DND-41 (cell line): ENCODE results near the gene RPH3AL.

Experiments
- ATAC-seq: fragments of 200-7000 bp; cut with Tn5 transposase; 3 replicates; pipeline ENCODE4 v1.9.1; 2021; ENCODE audit warnings: low read depth; ENCODE audit not compliant: insufficient read depth
- DNase-seq: peaks from one replicate; pipeline ENCODE4 v3.0.0-alpha.2; 2020
- H2AFZ ChIP-seq: 2 replicates; pipeline ENCODE4 v1.6.0; 2012; ENCODE audit warnings: low read depth, low read length
- H3K27ac ChIP-seq: 2 replicates; pipeline ENCODE4 v1.5.1; 2012; ENCODE audit warnings: low read length, inconsistent platforms
- H3K27me3 ChIP-seq: fragments of 200-600 bp; sonication (generic); 2 replicates; pipeline ENCODE4 v1.6.0; 2012; ENCODE audit warnings: low read length, mild to moderate bottlenecking, inconsistent platforms; ENCODE audit not compliant: insufficient read depth, poor library complexity
- H3K36me3 ChIP-seq: 2 replicates; pipeline ENCODE4 v1.5.1; 2012; ENCODE audit warnings: low read length, inconsistent platforms; ENCODE audit not compliant: insufficient read depth
- H3K4me1 ChIP-seq: 2 replicates; pipeline ENCODE4 v1.5.1; 2012; ENCODE audit warnings: mild to moderate bottlenecking, low read length; ENCODE audit not compliant: insufficient read depth
- H3K4me2 ChIP-seq: 2 replicates; pipeline ENCODE4 v1.6.0; 2012; ENCODE audit warnings: mild to moderate bottlenecking, moderate library complexity, low read length, inconsistent platforms; ENCODE audit not compliant: insufficient read depth
- H3K4me3 ChIP-seq, 2 experiments: fragments of 200-600 bp in 1 of 2; shearing (Covaris generic) in 1 of 2; 2 replicates each; pipeline ENCODE4 v1.5.1; 2012 to 2016; ENCODE audit warnings: inconsistent platforms in 2 of 2, low read length in 2 of 2, mild to moderate bottlenecking in 2 of 2, low read depth in 1 of 2, moderate library complexity in 1 of 2
- H3K79me2 ChIP-seq: 2 replicates; pipeline ENCODE4 v1.6.0; 2012; ENCODE audit warnings: low read length, inconsistent platforms; ENCODE audit not compliant: insufficient read depth
- H3K9ac ChIP-seq: 2 replicates; pipeline ENCODE4 v1.6.0; 2012; ENCODE audit warnings: low read depth, mild to moderate bottlenecking, inconsistent platforms, low read length, moderate library complexity
- H3K9me3 ChIP-seq: 2 replicates; pipeline ENCODE4 v1.5.1; 2012; ENCODE audit warnings: low read length, moderate library complexity, mild to moderate bottlenecking, inconsistent platforms; ENCODE audit not compliant: insufficient read depth, severe bottlenecking
- H4K20me1 ChIP-seq: 2 replicates; pipeline ENCODE4 v1.6.0; 2012; ENCODE audit warnings: low read length; ENCODE audit not compliant: insufficient read depth
- EZH2 ChIP-seq: IDR thresholded peaks from 3 replicates; pipeline ENCODE4 v1.6.1; 2012; ENCODE audit warnings: borderline replicate concordance, low read depth, mild to moderate bottlenecking, moderate library complexity, low read length, inconsistent platforms; ENCODE audit not compliant: severe bottlenecking
- TF ChIP-seq, protein P1 (sequence below): IDR thresholded peaks from 2 replicates; pipeline ENCODE4 v1.5.1; 2012; ENCODE audit warnings: borderline replicate concordance, low read length, moderate library complexity, mild to moderate bottlenecking; ENCODE audit not compliant: poor library complexity, severe bottlenecking; ENCODE audit errors: extremely low read depth

RPH3AL gene

DNA sequence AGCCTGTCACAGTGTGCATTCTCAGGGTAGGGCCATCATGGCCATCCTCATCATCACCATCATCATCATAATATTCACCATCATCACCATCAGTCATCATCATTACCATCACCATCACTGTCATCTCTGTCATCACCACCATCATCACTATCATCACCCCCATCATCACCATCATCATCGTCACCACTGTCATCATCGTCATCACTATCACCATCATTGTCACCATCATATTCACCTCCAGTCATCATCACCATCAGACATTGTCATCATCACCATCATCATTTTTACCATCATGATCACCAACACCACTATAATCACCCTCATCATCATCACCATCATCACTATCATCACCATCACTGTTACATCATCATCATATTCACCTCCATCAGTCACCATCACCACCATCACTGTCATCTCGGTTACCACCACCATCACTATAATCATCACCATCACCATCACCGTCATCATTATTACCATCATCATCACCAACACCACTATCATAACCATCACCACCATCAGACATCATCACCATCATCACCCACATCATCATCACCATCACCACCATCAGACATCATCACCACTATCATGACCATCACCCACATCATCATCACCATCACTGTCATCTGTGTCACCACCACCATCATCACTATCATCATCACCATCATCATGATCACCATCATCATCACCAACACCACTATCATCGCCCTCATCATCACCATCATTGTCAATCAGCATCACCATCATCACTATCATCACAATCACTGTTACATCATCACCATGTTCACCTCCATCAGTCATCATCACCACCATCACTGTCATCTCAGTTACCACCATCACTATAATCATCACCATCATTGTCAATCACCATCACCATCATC is 8.5 kb downstream of the RPH3AL start:
- peaks cover 10% of the 10 kb centered on the region for H3K27me3 ChIP-seq
- no peak overlapping the region for H3K9ac ChIP-seq
- H3K36me3 ChIP-seq, result no peaks in the 10 kb centered on the region
- H3K27ac ChIP-seq, result no peak overlapping the region
- H3K4me2 ChIP-seq, result no peak overlapping the region
- no peaks in the 10 kb centered on the region for H3K79me2 ChIP-seq
- no peak for TF ChIP-seq EZH2
- TF ChIP-seq, protein P1, sequence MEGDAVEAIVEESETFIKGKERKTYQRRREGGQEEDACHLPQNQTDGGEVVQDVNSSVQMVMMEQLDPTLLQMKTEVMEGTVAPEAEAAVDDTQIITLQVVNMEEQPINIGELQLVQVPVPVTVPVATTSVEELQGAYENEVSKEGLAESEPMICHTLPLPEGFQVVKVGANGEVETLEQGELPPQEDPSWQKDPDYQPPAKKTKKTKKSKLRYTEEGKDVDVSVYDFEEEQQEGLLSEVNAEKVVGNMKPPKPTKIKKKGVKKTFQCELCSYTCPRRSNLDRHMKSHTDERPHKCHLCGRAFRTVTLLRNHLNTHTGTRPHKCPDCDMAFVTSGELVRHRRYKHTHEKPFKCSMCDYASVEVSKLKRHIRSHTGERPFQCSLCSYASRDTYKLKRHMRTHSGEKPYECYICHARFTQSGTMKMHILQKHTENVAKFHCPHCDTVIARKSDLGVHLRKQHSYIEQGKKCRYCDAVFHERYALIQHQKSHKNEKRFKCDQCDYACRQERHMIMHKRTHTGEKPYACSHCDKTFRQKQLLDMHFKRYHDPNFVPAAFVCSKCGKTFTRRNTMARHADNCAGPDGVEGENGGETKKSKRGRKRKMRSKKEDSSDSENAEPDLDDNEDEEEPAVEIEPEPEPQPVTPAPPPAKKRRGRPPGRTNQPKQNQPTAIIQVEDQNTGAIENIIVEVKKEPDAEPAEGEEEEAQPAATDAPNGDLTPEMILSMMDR, result no peak
- no peaks in the 10 kb centered on the region for H3K4me1 ChIP-seq
- no peaks in the 10 kb centered on the region for H4K20me1 ChIP-seq
- H2AFZ ChIP-seq, result no peak overlapping the region
- no peak for ATAC-seq
- no peaks in the 10 kb centered on the region for H3K9me3 ChIP-seq
- H3K4me3 ChIP-seq, result no peak overlapping the region
- no peak for DNase-seq

DNA sequence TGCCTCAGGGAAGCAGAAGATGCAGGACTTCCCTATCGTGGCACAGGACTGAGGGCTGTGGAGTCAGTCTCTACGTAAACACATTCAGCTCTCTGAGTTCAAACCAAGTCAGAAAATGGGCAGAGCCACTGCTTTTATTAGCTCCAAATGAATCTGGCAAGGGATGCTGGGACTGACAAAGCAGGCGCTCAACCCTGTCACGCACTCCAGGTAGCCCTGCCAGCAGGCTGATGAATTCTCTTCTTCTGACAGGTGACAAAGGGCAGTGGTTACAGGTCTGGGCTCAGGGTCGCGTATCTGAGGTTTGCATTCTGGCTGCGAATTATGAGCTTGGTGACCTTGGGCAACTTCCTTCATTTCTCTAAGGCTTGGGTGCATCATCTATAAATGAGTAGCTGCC is 9.4 kb downstream of the RPH3AL start:
- H3K36me3 ChIP-seq, result no peaks in the 10 kb centered on the region
- H3K27ac ChIP-seq, result no peak overlapping the region
- H2AFZ ChIP-seq, result no peak overlapping the region
- H3K9me3 ChIP-seq, result no peaks in the 10 kb centered on the region
- TF ChIP-seq, protein P1, result no peak
- TF ChIP-seq EZH2, result no peak
- no peak overlapping the region for H3K4me2 ChIP-seq
- ATAC-seq (no peak), DNase-seq (no peak)
- no peak overlapping the region for H3K9ac ChIP-seq
- H3K4me1 ChIP-seq, result no peaks in the 10 kb centered on the region
- H4K20me1 ChIP-seq, result no peaks in the 10 kb centered on the region
- peaks cover 10% of the 10 kb centered on the region for H3K27me3 ChIP-seq
- H3K79me2 ChIP-seq, result no peaks in the 10 kb centered on the region
- no peak overlapping the region for H3K4me3 ChIP-seq

DNA sequence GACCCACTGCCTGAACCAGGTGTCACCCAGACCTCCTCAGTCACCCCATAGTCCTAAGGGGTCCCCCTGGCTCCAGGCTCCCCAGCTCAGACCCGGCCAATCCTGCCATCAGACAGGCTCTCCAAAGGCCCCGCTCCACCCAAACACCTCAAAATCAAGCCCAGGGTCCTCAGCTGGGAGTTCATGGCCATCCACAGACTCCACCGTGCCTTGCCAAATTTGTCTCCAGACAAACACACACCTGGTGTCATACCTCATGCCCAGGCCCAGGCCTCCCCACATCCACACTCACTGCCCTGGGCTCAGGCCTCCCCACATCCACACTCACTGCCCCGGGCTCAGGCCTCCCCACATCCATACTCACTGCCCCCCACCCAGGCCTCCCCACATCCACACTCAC is 12.5 kb downstream of the RPH3AL start:
- Histone ChIP-seq H3K27ac (no peak overlapping the region), H3K9ac (no peak overlapping the region), H3K4me1 (no peaks in the 10 kb centered on the region), H2AFZ (no peak overlapping the region), H3K27me3 (peaks cover 28% of the 10 kb centered on the region), H3K4me2 (no peak overlapping the region), H3K9me3 (no peaks in the 10 kb centered on the region), H4K20me1 (peaks cover 11% of the 10 kb centered on the region; the same call in 1 of the 2 replicates), H3K79me2 (no peaks in the 10 kb centered on the region), H3K4me3 (no peak overlapping the region), H3K36me3 (no peaks in the 10 kb centered on the region)
- no peak for DNase-seq
- TF ChIP-seq, protein P1, result no peak
- TF ChIP-seq EZH2, result no peak
- ATAC-seq, result no peak
